Right lung (tissue), 5 donors: ENCODE measurements around the gene TBC1D22A. TPM values are rescaled to one million over a fixed set of nuclear protein-coding genes. Genes with fewer than 3 reads are reported as not detected.

ENCODE experiments used
- DNase-seq, 2 donors: peaks; one replicate each; pipeline ENCODE4 v3.0.0-alpha.2; 2013
- polyA plus RNA-seq, 5 donors: library from polyadenylated mRNA; unstranded; fragments of 120-200 nt; gene quantifications; one replicate each; pipeline versions ENCODE4 v1.2.1 to v1.2.3, GENCODE V29; 2013; ENCODE audit warnings: inconsistent platforms in 1 of 5, low replicate concordance in 1 of 5; ENCODE audit not compliant: insufficient read length in 5 of 5, insufficient read depth in 1 of 5

TBC1D22A gene
- polyA plus RNA-seq, 5 donors: 13.9 to 17.6 (median 16.2) TPM

- DNase-seq: no peak
Observed at GRCh38 chr22:46881373-46882118, 119.1 kb downstream of the TBC1D22A start.

- no peak for DNase-seq
Observed at GRCh38 chr22:46883092-46883910, 120.9 kb downstream of the TBC1D22A start.

GRCh38 chr22:46884365-46884764 is 121.9 kb downstream of the TBC1D22A start:
- DNase-seq: no peak

GRCh38 chr22:46887978-46888377 is 125.5 kb downstream of the TBC1D22A start:
- no peak for DNase-seq

GRCh38 chr22:46890819-46891218 is 128.4 kb downstream of the TBC1D22A start:
- no peak for DNase-seq

- no peak for DNase-seq
Observed at GRCh38 chr22:46891382-46891951, 129.0 kb downstream of the TBC1D22A start.

- no peak for DNase-seq
Observed at GRCh38 chr22:46892866-46893265, 130.4 kb downstream of the TBC1D22A start.

- DNase-seq: no peak
Observed at GRCh38 chr22:46893281-46894020, 131.0 kb downstream of the TBC1D22A start.

- DNase-seq: peak; percentile 45 to 46
Observed at GRCh38 chr22:46894081-46894671, 131.7 kb downstream of the TBC1D22A start.

GRCh38 chr22:46894851-46895640 is 132.6 kb downstream of the TBC1D22A start:
- DNase-seq: no peak

GRCh38 chr22:46895753-46896152 is 133.3 kb downstream of the TBC1D22A start:
- no peak for DNase-seq

- no peak for DNase-seq
Observed at GRCh38 chr22:46896166-46896565, 133.7 kb downstream of the TBC1D22A start.

- no peak for DNase-seq
Observed at GRCh38 chr22:46896568-46897245, 134.3 kb downstream of the TBC1D22A start.

- DNase-seq: no peak
Observed at GRCh38 chr22:46897246-46897623, 134.8 kb downstream of the TBC1D22A start.

GRCh38 chr22:46900549-46900948 is 138.1 kb downstream of the TBC1D22A start:
- DNase-seq: no peak

- DNase-seq: no peak
Observed at GRCh38 chr22:46902436-46902835, 140.0 kb downstream of the TBC1D22A start.

- DNase-seq: no peak
Observed at GRCh38 chr22:46902998-46903916, 140.8 kb downstream of the TBC1D22A start.

GRCh38 chr22:46905415-46905814 is 143.0 kb downstream of the TBC1D22A start:
- DNase-seq: no peak

GRCh38 chr22:46905834-46906233 is 143.4 kb downstream of the TBC1D22A start:
- DNase-seq: no peak
